Measurements from ENCODE around the gene USP36. TPM values are rescaled to one million over a fixed set of nuclear protein-coding genes. Genes with fewer than 3 reads are reported as not detected.
A peak's percentile ranks its signal among the peaks of the same experiment; 100 is the strongest.

USP36 gene
- total RNA-seq, 1 donor from 2014 or later: 126 TPM

DNA sequence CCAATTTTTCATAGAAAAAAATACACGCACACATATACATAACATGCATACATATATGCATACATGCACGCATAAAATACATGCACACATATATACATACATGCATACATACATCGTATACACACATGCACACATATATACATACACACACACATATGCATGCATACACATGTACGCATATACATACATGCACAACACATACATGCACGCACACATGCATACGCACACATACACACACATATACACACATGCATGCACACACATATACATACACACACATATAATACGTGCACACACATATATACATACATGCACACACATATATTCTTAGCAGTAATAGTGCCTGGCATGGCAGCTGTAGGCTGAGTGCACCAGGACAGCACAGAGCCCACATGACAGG is 24.9 kb downstream of the USP36 start:
- Mint-ChIP-seq H3K36me3 (ENCODE audit: low read depth) (peaks cover 73% of the 10 kb centered on the region), H3K4me3 (no peak overlapping the region), H3K27me3 (ENCODE audit: insufficient read depth) (no peaks in the 10 kb centered on the region), H3K9me3 (no peaks in the 10 kb centered on the region), H3K27ac (no peak overlapping the region), H3K4me1 (ENCODE audit: low read depth) (peaks cover 58% of the 10 kb centered on the region)
- intact Hi-C loops (cut with micrococcal nuclease): loop anchor here (2.0 kb wide), 1 partner anchor 33 kb away; the partner anchor contains the start of gene CYTH1
- no peak for DNase-seq (ENCODE audit: low spot score)

DNA sequence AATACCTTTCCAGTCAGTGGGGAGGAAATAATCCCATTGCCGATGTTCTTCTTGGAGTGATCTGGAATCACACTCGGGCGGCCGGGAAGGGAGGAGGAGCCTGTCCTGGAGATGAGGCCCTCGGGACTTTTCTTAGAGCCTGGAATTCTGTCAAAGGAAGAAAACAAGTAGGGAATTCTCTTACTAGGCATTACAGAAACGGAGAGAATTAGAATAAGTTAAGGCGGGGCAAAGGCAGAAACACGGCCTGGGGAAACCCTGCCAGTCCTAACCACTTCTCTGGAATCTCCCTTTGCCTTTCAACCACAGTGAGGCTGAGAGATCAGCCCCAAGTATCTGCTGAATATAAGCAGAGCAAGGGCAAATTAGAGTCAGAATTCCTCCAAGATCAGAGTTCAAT is 27.8 kb downstream of the USP36 start:
- intact Hi-C loops (cut with micrococcal nuclease): no loop called here
- no peaks in the 10 kb centered on the region for H3K9me3 Mint-ChIP-seq
- peak overlapping the region; percentile 45 for H3K4me3 Mint-ChIP-seq
- no peaks in the 10 kb centered on the region for H3K27me3 Mint-ChIP-seq (ENCODE audit: insufficient read depth)
- peaks cover 69% of the 10 kb centered on the region for H3K36me3 Mint-ChIP-seq (ENCODE audit: low read depth)
- peak overlapping the region; percentile 23 for H3K27ac Mint-ChIP-seq
- no peak for DNase-seq (ENCODE audit: low spot score)
- peaks cover 32% of the 10 kb centered on the region for H3K4me1 Mint-ChIP-seq (ENCODE audit: low read depth)

DNA sequence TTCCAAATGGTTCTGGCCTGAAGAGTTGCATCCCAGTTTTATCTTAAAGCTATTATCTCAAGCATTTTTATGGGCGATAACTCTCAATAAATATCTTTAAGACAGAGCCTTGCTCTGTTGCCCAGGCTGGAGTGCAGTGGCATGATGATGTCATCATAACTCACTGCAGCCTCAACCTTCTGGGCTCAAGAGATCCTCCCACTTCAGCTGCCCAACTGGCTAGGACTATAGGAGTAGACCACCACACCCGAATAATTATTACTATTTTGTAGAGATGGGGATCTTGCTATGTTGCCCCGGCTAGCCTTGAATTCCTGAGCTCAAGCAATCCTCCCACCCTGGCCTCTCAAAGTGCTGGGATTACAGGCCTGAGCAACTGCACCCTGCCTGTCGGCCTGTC is 32.5 kb downstream of the USP36 start:
- peaks cover 38% of the 10 kb centered on the region for H3K4me1 Mint-ChIP-seq (ENCODE audit: low read depth)

DNA sequence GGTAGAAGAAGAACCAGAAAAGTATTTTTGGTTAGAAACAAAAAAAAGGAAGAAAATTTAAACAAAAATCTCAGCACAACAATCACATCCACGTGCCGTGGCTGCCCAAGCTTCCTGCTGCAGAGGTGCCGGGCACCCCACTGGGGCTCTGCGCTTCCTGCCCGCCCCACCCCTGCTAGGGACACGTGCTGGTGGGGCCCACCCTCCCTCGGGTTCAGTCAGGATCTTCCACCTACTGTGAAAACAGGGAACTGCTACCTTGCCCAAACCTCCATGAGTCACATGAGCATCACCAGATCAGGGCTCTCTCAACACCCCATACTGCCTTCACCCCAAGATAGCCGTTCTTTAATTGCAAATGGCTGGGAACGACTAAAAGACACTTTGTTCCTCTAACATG is 34.2 kb downstream of the USP36 start:
- DNase-seq (ENCODE audit: low spot score): no peak
- H3K27me3 Mint-ChIP-seq (ENCODE audit: insufficient read depth): no peaks in the 10 kb centered on the region
- H3K36me3 Mint-ChIP-seq (ENCODE audit: low read depth): peaks cover 68% of the 10 kb centered on the region
- H3K9me3 Mint-ChIP-seq: no peaks in the 10 kb centered on the region
- intact Hi-C loops (cut with micrococcal nuclease): loop anchor here (5.0 kb wide), 1 partner anchor 36 kb away; the partner anchor contains the start of gene USP36
- peak overlapping the region; percentile 2 for H3K4me3 Mint-ChIP-seq
- peak overlapping the region; percentile 79 for H3K27ac Mint-ChIP-seq
- H3K4me1 Mint-ChIP-seq (ENCODE audit: low read depth): peaks cover 41% of the 10 kb centered on the region

More for the DNA sequence above, 32.5 kb downstream of the USP36 start:
- H3K36me3 Mint-ChIP-seq (ENCODE audit: low read depth): peaks cover 70% of the 10 kb centered on the region
- intact Hi-C loops (cut with micrococcal nuclease): loop anchor here (5.0 kb wide), 1 partner anchor 34 kb away; the partner anchor contains the start of gene USP36
- H3K9me3 Mint-ChIP-seq: no peaks in the 10 kb centered on the region
- DNase-seq (ENCODE audit: low spot score): no peak
- no peak overlapping the region for H3K4me3 Mint-ChIP-seq
- H3K27ac Mint-ChIP-seq: no peak overlapping the region
- H3K27me3 Mint-ChIP-seq (ENCODE audit: insufficient read depth): no peaks in the 10 kb centered on the region

DNA sequence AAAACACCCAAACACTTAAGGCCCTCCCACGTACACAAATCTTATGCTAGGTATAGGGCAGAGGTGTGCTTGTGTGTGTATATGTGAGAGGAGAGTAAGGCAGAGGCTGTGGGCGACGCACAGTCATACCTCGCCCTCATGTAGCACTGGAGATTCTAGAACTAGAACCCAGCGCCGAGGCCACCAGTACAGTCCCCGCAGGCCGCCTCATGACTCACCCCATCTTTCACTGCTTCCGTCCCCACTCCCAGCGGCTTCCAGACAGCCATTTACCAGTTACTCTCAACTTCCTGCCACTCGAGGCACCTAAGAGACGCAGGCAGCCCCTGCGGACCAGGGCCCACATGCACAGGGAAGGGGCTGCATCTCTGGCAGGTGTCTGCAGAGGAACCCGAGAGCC is 35.3 kb downstream of the USP36 start:
- H3K4me3 Mint-ChIP-seq: no peak overlapping the region
- H3K36me3 Mint-ChIP-seq (ENCODE audit: low read depth): peaks cover 67% of the 10 kb centered on the region
- H3K27me3 Mint-ChIP-seq (ENCODE audit: insufficient read depth): no peaks in the 10 kb centered on the region
- peak; percentile 60 for DNase-seq (ENCODE audit: low spot score)
- H3K4me1 Mint-ChIP-seq (ENCODE audit: low read depth): peaks cover 47% of the 10 kb centered on the region
- H3K9me3 Mint-ChIP-seq: no peaks in the 10 kb centered on the region
- intact Hi-C loops (cut with micrococcal nuclease): loop anchor here (1.0 to 5.0 kb wide), 4 partner anchors 12 to 56 kb away; partner anchors contain the start of genes CYTH1 and USP36
- H3K27ac Mint-ChIP-seq: peak overlapping the region; percentile 79

DNA sequence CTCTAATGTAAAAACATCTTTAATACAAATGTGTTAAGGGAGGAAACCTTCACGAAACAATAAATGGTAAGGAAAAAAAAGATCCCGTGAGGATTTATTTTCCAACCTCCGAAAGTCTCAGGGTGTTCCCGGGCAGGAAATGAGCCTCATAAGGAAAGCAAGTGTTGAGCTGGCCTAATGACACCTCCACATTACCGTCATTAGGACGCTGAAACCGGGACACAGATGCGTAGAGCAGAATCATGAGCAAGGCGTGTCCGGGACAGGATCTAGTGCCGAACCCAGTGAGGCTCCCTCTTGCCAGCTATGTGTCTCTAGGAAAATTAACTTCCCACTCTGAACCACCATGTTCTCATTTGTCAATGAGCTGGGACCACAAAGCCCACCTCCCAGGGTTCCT is 35.8 kb downstream of the USP36 start:
- H3K9me3 Mint-ChIP-seq: no peaks in the 10 kb centered on the region
- H3K27ac Mint-ChIP-seq: peak overlapping the region; percentile 79
- H3K36me3 Mint-ChIP-seq (ENCODE audit: low read depth): peaks cover 66% of the 10 kb centered on the region

DNA sequence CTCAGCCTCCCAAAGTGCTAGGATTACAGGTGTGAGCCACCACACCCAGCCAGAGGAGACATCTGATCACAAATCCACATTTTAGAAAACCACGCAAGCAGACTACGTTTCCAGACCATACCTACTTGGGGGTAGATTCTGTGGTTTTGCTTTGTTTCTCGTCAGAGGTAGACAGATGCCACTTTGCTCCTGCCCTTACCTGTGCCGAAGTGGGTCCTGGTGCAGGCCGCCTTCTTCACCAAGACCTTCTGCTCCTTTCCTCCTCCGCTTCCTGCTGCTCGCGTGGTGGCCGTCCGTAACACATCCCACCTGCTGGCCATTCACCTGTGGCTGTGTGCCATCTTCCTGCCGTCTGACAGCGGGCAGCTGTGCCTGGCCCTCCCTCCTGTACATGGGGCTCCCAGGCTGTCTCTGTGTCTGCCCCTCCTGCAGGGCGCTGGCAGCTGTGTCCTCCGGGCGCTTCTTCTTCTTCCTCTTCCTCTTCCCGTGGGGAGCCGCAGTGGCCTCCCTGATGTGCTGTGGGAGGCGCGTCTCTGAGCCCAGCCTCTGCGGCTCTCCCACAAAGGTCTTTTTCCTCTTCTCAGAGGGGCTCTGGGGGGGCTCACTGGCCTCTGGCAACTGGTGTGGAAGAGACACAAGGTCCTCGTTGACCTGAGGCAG is 37.3 kb downstream of the USP36 start:
- DNase-seq (ENCODE audit: low spot score): no peak
- Mint-ChIP-seq H3K36me3 (ENCODE audit: low read depth) (peaks cover 74% of the 10 kb centered on the region), H3K27me3 (ENCODE audit: insufficient read depth) (no peaks in the 10 kb centered on the region), H3K4me1 (ENCODE audit: low read depth) (peaks cover 65% of the 10 kb centered on the region), H3K9me3 (no peaks in the 10 kb centered on the region), H3K27ac (peak overlapping the region; percentile 68), H3K4me3 (peak overlapping the region; percentile 68)
- intact Hi-C loops (cut with micrococcal nuclease): no loop called here

More for the DNA sequence above, 35.8 kb downstream of the USP36 start:
- Mint-ChIP-seq H3K27me3 (ENCODE audit: insufficient read depth) (no peaks in the 10 kb centered on the region), H3K4me3 (no peak overlapping the region), H3K4me1 (ENCODE audit: low read depth) (peaks cover 51% of the 10 kb centered on the region)
- intact Hi-C loops (cut with micrococcal nuclease): loop anchor here (1.0 to 5.0 kb wide), 4 partner anchors 13 to 56 kb away; partner anchors contain the start of genes CYTH1 and USP36
- no peak for DNase-seq (ENCODE audit: low spot score)

DNA sequence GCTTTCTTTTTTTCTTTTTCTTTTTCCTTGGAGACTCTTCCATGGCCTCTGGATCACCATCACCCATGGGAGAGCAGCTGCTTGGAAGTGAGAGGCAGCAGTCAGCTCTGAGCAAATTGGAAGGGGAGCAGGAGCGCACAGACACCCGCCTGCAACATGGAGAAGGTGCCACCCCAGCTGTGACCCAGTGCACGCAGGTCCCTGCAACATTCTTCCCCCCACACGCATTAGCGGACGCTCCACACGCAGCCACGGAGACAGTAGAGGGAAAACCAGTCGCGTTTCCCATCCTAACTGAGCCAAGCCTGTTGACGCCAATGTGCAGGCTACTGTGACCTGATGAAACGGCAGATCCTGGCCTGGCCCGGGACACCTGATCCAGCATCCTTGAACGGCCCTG is 38.2 kb downstream of the USP36 start:
- peaks cover 73% of the 10 kb centered on the region for H3K4me1 Mint-ChIP-seq (ENCODE audit: low read depth)
- H3K4me3 Mint-ChIP-seq: peak overlapping the region; percentile 19
- no peaks in the 10 kb centered on the region for H3K9me3 Mint-ChIP-seq
- H3K27ac Mint-ChIP-seq: no peak overlapping the region
- intact Hi-C loops (cut with micrococcal nuclease): no loop called here
- peaks cover 75% of the 10 kb centered on the region for H3K36me3 Mint-ChIP-seq (ENCODE audit: low read depth)
- H3K27me3 Mint-ChIP-seq (ENCODE audit: insufficient read depth): no peaks in the 10 kb centered on the region
- no peak for DNase-seq (ENCODE audit: low spot score)

DNA sequence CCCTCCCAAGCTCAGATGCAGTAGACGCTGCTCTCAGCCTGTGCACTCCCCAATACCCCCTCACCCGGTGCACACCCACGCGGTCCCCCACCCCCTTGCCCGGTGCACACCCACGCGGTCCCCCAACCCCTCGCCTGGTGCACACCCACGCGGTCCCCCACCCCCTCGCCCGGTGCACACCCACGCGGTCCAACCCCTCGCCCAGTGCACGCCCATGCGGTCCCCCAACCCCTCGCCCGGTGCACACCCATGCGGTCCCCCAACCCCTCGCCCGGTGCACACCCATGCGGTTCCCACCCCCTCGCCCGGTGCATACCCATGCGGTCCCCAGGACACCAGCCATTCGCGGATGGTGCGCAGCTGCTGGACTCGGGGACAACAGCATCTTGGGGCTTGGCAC is 38.6 kb downstream of the USP36 start:
- intact Hi-C loops (cut with micrococcal nuclease): no loop called here
- no peak overlapping the region for H3K27ac Mint-ChIP-seq
- H3K27me3 Mint-ChIP-seq (ENCODE audit: insufficient read depth): no peaks in the 10 kb centered on the region
- no peak for DNase-seq (ENCODE audit: low spot score)
- peaks cover 73% of the 10 kb centered on the region for H3K4me1 Mint-ChIP-seq (ENCODE audit: low read depth)
- no peak overlapping the region for H3K4me3 Mint-ChIP-seq
- no peaks in the 10 kb centered on the region for H3K9me3 Mint-ChIP-seq
- H3K36me3 Mint-ChIP-seq (ENCODE audit: low read depth): peaks cover 72% of the 10 kb centered on the region

DNA sequence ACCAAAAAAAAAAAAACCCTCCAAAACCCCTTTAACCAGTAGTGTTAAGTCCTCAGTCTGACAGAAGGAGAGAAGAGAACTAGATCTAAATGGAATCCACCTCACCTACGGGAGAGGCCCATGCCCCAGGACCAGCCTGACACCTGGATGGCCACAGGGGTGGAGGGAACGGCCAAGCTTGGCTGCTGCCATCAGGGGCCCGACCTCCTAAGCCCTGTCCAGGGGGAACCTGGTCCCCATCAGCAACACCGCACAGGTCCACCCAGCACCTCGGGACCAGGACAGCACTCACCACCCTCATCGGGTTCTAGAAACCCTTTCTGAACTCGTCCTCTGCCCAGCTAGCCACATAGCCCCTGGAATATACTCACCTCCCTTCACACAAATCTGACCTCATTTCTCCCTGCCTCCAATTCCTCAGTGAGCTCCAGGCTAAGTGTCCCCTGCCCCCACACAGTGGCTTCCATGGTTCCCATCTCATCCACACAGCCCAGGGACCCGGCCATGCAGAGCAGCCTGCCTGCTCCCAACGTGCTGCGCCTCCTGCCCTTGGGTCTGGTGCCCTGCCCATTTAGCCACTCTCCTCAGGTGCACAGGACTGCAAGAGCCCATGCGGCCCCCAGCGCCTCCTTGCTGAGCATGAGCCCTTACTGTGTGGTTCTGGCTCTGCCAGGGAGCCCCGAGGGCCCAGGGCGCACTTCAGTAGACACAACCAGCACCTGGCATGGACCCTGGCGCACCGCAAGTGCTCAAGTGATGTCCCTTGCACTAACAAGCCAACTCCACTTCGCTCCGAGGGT is 40.3 kb downstream of the USP36 start:
- no peaks in the 10 kb centered on the region for H3K27me3 Mint-ChIP-seq (ENCODE audit: insufficient read depth)
- peak overlapping the region; percentile 61 for H3K27ac Mint-ChIP-seq
- DNase-seq (ENCODE audit: low spot score): no peak
- peaks cover 68% of the 10 kb centered on the region for H3K4me1 Mint-ChIP-seq (ENCODE audit: low read depth)
- H3K36me3 Mint-ChIP-seq (ENCODE audit: low read depth): peaks cover 72% of the 10 kb centered on the region
- no peak overlapping the region for H3K4me3 Mint-ChIP-seq
- intact Hi-C loops (cut with micrococcal nuclease): no loop called here
- no peaks in the 10 kb centered on the region for H3K9me3 Mint-ChIP-seq

DNA sequence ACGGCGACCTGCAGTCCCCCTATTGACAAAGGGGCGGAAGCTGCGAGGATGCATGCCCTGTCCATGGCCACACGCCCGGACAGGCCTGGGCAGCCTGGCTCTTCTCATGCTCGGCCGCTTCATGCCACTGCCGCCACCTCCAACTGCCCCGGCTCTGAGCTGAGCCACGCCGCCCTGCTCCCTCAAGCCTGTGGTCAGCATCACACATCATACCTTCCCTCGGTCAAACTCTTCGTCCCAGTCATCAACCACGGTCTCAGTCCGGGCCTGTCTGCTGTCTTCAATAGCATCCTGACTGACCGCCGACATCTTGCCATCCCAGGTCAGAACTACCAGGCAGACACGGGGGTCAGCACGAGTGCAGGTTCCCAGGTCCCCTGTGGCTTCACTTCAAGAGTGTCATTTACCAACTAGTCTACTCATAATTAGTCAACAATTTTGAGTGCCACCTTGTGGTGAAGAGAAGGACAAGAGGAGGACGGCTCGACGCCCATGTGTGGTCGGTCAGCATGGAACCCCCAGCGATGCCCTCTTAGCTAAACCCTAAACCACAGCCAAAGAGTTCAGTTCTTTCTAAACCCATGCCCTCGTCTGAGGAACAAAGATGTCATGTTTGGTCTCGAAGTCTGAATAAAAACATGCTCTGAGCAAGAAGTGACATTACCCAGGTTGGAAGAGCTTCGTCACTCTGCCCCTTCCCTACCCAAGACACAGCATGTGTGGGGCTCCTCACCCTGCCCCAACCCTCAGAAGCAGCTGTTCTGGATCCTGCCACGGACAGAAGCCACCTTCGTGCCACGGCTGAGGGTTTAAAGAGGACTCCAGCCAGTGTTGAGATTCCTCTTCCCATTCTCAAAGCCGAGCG is 41.7 kb downstream of the USP36 start:
- intact Hi-C loops (cut with micrococcal nuclease): loop anchor here (2.0 kb wide), 1 partner anchor 302 kb away; no protein-coding TSS in a partner anchor
- no peak for DNase-seq (ENCODE audit: low spot score)
- Mint-ChIP-seq H3K4me1 (ENCODE audit: low read depth) (peaks cover 62% of the 10 kb centered on the region), H3K4me3 (no peak overlapping the region), H3K27me3 (ENCODE audit: insufficient read depth) (no peaks in the 10 kb centered on the region), H3K36me3 (ENCODE audit: low read depth) (peaks cover 75% of the 10 kb centered on the region), H3K9me3 (no peaks in the 10 kb centered on the region), H3K27ac (peak overlapping the region; percentile 37)

Measured in activated T-helper 1 cell treated with anti-CD3 and anti-CD28 coated beads, Interleukin-12 subunit alpha, Interleukin-12 subunit beta, Interleukin-2, Interleukin-4 antibody, amounts not matched to agents 30 ng/mL and 10 ng/mL and 1 ng/mL, durations not matched to agents 14 hours and 24 hours and 36 hours (primary cell).